NCI-H187 (cell line): ENCODE data around the gene KLHL36.
"Not testable (repeated sequence)": the region's sequence is repeated elsewhere in the genome, so short reads cannot be mapped to it uniquely, and the experiment has no call there.

Source experiments
- DNase-seq, 2 experiments: peaks; one replicate each; lab custom pipeline; 2025; lab: John Stamatoyannopoulos, UW

Gene KLHL36

GRCh38 chr16:84616515-84616914 is 31.8 kb upstream of the KLHL36 start:
- no peak for DNase-seq

GRCh38 chr16:84617041-84617790 is 31.1 kb upstream of the KLHL36 start:
- DNase-seq: no peak

GRCh38 chr16:84617791-84618580 is 30.3 kb upstream of the KLHL36 start, which contains the start of gene COTL1:
TSS of gene COTL1 (minus strand) at chr16:84618078. CDS start at chr16:84617914, 164 bp downstream.
- DNase-seq: peak; percentile 48 to 89

GRCh38 chr16:84618581-84619460 is 29.5 kb upstream of the KLHL36 start:
- DNase-seq: no peak

- not testable (repeated sequence) for DNase-seq
Observed at GRCh38 chr16:84620913-84621312, 27.4 kb upstream of the KLHL36 start.

GRCh38 chr16:84625556-84625955 is 22.8 kb upstream of the KLHL36 start:
- DNase-seq: no peak

- no peak for DNase-seq
Observed at GRCh38 chr16:84628226-84628731, 20.0 kb upstream of the KLHL36 start.

- no peak for DNase-seq
Observed at GRCh38 chr16:84629580-84629979, 18.7 kb upstream of the KLHL36 start.

- DNase-seq: no peak
Observed at GRCh38 chr16:84630009-84630408, 18.3 kb upstream of the KLHL36 start.

- no peak for DNase-seq
Observed at GRCh38 chr16:84630446-84631152, 17.7 kb upstream of the KLHL36 start.

GRCh38 chr16:84631153-84631466 is 17.2 kb upstream of the KLHL36 start:
- no peak for DNase-seq

GRCh38 chr16:84631886-84632285 is 16.4 kb upstream of the KLHL36 start:
- DNase-seq: no peak

GRCh38 chr16:84632862-84633261 is 15.4 kb upstream of the KLHL36 start:
- DNase-seq: not testable (repeated sequence)

GRCh38 chr16:84633622-84634021 is 14.7 kb upstream of the KLHL36 start:
- no peak for DNase-seq

- DNase-seq: no peak
Observed at GRCh38 chr16:84635702-84636101, 12.6 kb upstream of the KLHL36 start.

- no peak for DNase-seq
Observed at GRCh38 chr16:84637709-84638108, 10.6 kb upstream of the KLHL36 start.

GRCh38 chr16:84638231-84638806 is 10.0 kb upstream of the KLHL36 start:
- DNase-seq: no peak

- DNase-seq: no peak
Observed at GRCh38 chr16:84640145-84640544, 8.2 kb upstream of the KLHL36 start.

- DNase-seq: no peak
Observed at GRCh38 chr16:84641643-84642358, 6.5 kb upstream of the KLHL36 start.

GRCh38 chr16:84643180-84643583 is 5.1 kb upstream of the KLHL36 start:
- DNase-seq: no peak
